ENCODE results near the gene MPHOSPH8. TPM values are rescaled to one million over a fixed set of nuclear protein-coding genes. Genes with fewer than 3 reads are reported as not detected.

Gene MPHOSPH8
- total and polyA plus RNA-seq, 2 donors (not counting 1 experiment from before 2014, with no cell fraction given), result 18.3 to 18.8 TPM

DNA sequence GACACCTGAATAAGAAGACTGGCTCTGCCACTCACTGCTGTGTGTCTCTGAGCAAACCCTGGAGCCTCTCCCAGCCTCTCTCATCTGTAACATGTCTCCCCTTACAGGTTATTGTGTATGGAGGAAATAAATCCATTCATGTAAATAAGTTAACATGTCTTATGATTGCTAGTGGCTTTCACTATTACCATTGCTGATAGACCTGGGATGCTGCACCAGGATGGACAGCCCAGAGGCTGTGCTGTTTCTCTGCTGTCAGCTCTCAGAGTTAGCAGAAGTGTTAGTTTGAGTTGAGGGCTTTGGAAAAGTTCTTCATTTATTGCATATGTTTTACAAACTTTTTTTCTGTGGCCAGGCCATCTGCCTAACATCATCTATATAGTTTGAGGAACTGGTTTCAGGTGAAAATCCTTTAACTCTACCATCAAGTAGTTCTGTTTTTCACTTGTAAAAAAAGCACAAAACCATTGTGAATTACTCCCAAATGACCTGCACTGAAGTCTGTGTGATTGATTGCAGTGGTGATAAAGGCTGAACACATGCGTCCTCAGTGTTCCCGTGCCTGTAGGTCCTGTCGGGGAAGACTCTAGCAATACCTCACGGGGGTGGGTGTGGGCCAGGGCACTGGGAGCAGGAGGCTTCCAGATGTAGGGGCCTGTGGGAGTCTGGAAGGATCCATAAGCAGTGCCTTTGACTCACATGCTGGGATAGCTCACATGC lies 24.6 kb downstream of the MPHOSPH8 start:
- Histone ChIP-seq H3K9me3 (ENCODE audit: control insufficient read depth, insufficient read depth, low read depth, low read length) (no peaks in the 10 kb centered on the region), H3K9ac (ENCODE audit: insufficient read depth, low read length) (no peak overlapping the region), H4K20me1 (ENCODE audit: control insufficient read depth, extremely low read depth, insufficient read depth, low read length) (no peaks in the 10 kb centered on the region), H3K4me1 (ENCODE audit: control insufficient read depth, extremely low read depth, insufficient read depth, low read length) (no peaks in the 10 kb centered on the region), H3K4me3 (replicated peaks in 1 of 4; ENCODE audit: control extremely low read depth in 1 of 4, insufficient read depth in 1 of 4, low read depth in 3 of 4, low read length in 4 of 4) (no peak overlapping the region), H3K27ac (ENCODE audit: insufficient read depth, low read length) (no peak overlapping the region), H3K4me2 (ENCODE audit: extremely low read depth, insufficient read depth, low read length) (no peak overlapping the region), H3K36me3 (ENCODE audit: control insufficient read depth, insufficient read depth, low read length) (peaks cover 6% of the 10 kb centered on the region), H2AFZ (ENCODE audit: low read length) (no peak overlapping the region), H3K79me2 (ENCODE audit: control insufficient read depth, insufficient read depth, low read length) (no peaks in the 10 kb centered on the region), H3K27me3 (ENCODE audit: control insufficient read depth, insufficient read depth, low read length) (no peaks in the 10 kb centered on the region)
- DNase-seq (ENCODE audit: low read depth in 2 of 2), result peak in 1 of 2 donors; percentile 17
- TF ChIP-seq CTCF (conservative IDR thresholded peaks at IDR 0.05 in 1 of 2, IDR thresholded peaks at IDR 0.05 in 1 of 2; ENCODE audit: low read depth in 1 of 2, low read length in 2 of 2) (no peak), EZH2 (IDR thresholded peaks at IDR 0.05; ENCODE audit: low read length, missing control alignments) (no peak)

DNA sequence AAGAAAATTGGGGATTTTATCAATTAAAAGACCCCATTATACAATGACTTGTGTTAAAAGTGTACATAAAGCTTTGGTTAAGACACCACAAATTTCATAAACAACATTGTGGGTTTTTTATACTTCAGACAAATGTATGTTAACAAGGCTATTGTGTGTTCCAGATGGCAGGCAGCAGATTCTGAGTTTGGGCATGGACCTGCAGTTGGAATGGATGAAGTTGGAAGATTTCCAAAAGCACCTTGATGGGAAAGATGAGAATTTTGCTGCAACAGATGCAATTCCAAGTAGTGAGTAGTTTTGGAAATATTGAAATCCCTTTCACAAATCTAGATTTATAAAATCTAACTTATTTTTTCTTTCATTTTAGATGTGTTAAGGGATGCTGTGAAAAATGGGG lies 25.4 kb downstream of the MPHOSPH8 start:
- no peak overlapping the region for H3K9ac ChIP-seq (ENCODE audit: insufficient read depth, low read length)
- TF ChIP-seq EZH2 (IDR thresholded peaks at IDR 0.05; ENCODE audit: low read length, missing control alignments) (no peak), CTCF (conservative IDR thresholded peaks at IDR 0.05 in 1 of 2, IDR thresholded peaks at IDR 0.05 in 1 of 2; ENCODE audit: low read depth in 1 of 2, low read length in 2 of 2) (no peak)
- no peak overlapping the region for H3K27ac ChIP-seq (ENCODE audit: insufficient read depth, low read length)

DNA sequence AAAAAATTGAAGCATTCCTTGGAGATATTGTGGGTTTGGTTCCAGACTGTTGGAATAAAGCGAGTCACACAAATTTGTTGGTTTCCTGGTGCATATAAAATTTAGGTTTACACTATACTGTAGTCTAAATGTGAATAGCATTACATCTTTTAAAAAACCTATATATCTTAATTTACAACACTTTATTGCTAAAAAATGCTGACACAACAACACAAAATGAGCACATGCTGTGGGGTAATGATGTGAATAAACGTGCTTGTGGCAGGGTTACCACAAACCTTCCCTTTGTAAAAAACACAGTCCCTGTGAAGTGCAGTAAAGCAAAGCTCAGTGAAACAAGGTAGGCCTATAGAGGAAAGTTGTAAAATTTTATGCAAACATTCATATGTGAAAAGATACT lies 27.7 kb downstream of the MPHOSPH8 start:
- H3K36me3 ChIP-seq (ENCODE audit: control insufficient read depth, insufficient read depth, low read length), result peaks cover 18% of the 10 kb centered on the region
- no peak overlapping the region for H3K4me2 ChIP-seq (ENCODE audit: extremely low read depth, insufficient read depth, low read length)
- DNase-seq (ENCODE audit: low read depth in 2 of 2), result no peak
- no peaks in the 10 kb centered on the region for H3K27me3 ChIP-seq (ENCODE audit: control insufficient read depth, insufficient read depth, low read length)
- H2AFZ ChIP-seq (ENCODE audit: low read length), result no peak overlapping the region
- TF ChIP-seq EZH2 (IDR thresholded peaks at IDR 0.05; ENCODE audit: low read length, missing control alignments) (no peak), CTCF (conservative IDR thresholded peaks at IDR 0.05 in 1 of 2, IDR thresholded peaks at IDR 0.05 in 1 of 2; ENCODE audit: low read depth in 1 of 2, low read length in 2 of 2) (no peak)
- H3K79me2 ChIP-seq (ENCODE audit: control insufficient read depth, insufficient read depth, low read length), result no peaks in the 10 kb centered on the region
- no peaks in the 10 kb centered on the region for H3K9me3 ChIP-seq (ENCODE audit: control insufficient read depth, insufficient read depth, low read depth, low read length)
- H3K4me3 ChIP-seq (replicated peaks in 1 of 4; ENCODE audit: control extremely low read depth in 1 of 4, insufficient read depth in 1 of 4, low read depth in 3 of 4, low read length in 4 of 4), result no peak overlapping the region
- no peak overlapping the region for H3K9ac ChIP-seq (ENCODE audit: insufficient read depth, low read length)
- H4K20me1 ChIP-seq (ENCODE audit: control insufficient read depth, extremely low read depth, insufficient read depth, low read length), result no peaks in the 10 kb centered on the region
- no peaks in the 10 kb centered on the region for H3K4me1 ChIP-seq (ENCODE audit: control insufficient read depth, extremely low read depth, insufficient read depth, low read length)
- H3K27ac ChIP-seq (ENCODE audit: insufficient read depth, low read length), result no peak overlapping the region

More for the DNA sequence above, 25.4 kb downstream of the MPHOSPH8 start:
- no peak overlapping the region for H3K4me3 ChIP-seq (replicated peaks in 1 of 4; ENCODE audit: control extremely low read depth in 1 of 4, insufficient read depth in 1 of 4, low read depth in 3 of 4, low read length in 4 of 4)
- no peak overlapping the region for H2AFZ ChIP-seq (ENCODE audit: low read length)
- H3K27me3 ChIP-seq (ENCODE audit: control insufficient read depth, insufficient read depth, low read length), result no peaks in the 10 kb centered on the region
- H3K4me2 ChIP-seq (ENCODE audit: extremely low read depth, insufficient read depth, low read length), result no peak overlapping the region
- H3K9me3 ChIP-seq (ENCODE audit: control insufficient read depth, insufficient read depth, low read depth, low read length), result no peaks in the 10 kb centered on the region
- H3K36me3 ChIP-seq (ENCODE audit: control insufficient read depth, insufficient read depth, low read length), result peaks cover 9% of the 10 kb centered on the region
- no peaks in the 10 kb centered on the region for H3K4me1 ChIP-seq (ENCODE audit: control insufficient read depth, extremely low read depth, insufficient read depth, low read length)
- H4K20me1 ChIP-seq (ENCODE audit: control insufficient read depth, extremely low read depth, insufficient read depth, low read length), result no peaks in the 10 kb centered on the region
- no peak for DNase-seq (ENCODE audit: low read depth in 2 of 2)
- no peaks in the 10 kb centered on the region for H3K79me2 ChIP-seq (ENCODE audit: control insufficient read depth, insufficient read depth, low read length)

All from fibroblast of lung (primary cell).